ENCODE results near the gene SPAG9.
A peak's percentile ranks its signal among the peaks of the same experiment; 100 is the strongest.

The SPAG9 gene

GRCh38 chr17:51004249-51004648 lies 116.4 kb downstream of the SPAG9 start:
- DNase-seq (ENCODE audit: low read depth): no peak
- TF ChIP-seq, protein P1, sequence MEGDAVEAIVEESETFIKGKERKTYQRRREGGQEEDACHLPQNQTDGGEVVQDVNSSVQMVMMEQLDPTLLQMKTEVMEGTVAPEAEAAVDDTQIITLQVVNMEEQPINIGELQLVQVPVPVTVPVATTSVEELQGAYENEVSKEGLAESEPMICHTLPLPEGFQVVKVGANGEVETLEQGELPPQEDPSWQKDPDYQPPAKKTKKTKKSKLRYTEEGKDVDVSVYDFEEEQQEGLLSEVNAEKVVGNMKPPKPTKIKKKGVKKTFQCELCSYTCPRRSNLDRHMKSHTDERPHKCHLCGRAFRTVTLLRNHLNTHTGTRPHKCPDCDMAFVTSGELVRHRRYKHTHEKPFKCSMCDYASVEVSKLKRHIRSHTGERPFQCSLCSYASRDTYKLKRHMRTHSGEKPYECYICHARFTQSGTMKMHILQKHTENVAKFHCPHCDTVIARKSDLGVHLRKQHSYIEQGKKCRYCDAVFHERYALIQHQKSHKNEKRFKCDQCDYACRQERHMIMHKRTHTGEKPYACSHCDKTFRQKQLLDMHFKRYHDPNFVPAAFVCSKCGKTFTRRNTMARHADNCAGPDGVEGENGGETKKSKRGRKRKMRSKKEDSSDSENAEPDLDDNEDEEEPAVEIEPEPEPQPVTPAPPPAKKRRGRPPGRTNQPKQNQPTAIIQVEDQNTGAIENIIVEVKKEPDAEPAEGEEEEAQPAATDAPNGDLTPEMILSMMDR (IDR thresholded peaks at IDR 0.05; ENCODE audit: control insufficient read depth, insufficient read depth, low read depth, low read length, missing control alignments): no peak
- no peak overlapping the region for H3K4me3 ChIP-seq (ENCODE audit: control insufficient read depth, low read depth, low read length)

- H3K4me3 ChIP-seq (ENCODE audit: control insufficient read depth, low read depth, low read length): no peak overlapping the region
- TF ChIP-seq, protein P1 (IDR thresholded peaks at IDR 0.05; ENCODE audit: control insufficient read depth, insufficient read depth, low read depth, low read length, missing control alignments): peak; percentile 34
- peak; percentile 60 for DNase-seq (ENCODE audit: low read depth)
These were observed 119.6 kb downstream of the SPAG9 start for GRCh38 chr17:51000835-51001638.

DNA sequence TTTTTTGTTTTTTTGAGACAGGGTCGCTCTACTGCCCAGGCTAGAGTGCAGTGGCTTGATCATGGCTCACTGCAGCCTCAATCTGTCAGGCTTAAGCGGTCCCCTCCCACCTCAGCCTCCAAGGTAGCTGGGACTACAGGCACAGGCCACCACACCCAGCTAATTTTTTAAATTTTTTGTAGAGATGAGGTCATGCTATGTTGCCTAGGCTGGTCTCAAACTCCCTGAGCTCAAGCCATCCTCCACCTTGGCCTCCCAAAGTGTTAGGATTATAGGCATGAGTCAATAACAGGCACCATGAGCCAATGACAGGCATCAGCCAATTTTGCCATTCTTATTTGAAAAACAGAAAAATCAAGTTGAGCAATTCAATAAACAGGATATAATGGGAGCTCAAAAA lies 125.0 kb downstream of the SPAG9 start:
- TF ChIP-seq, protein P1 (IDR thresholded peaks at IDR 0.05; ENCODE audit: control insufficient read depth, insufficient read depth, low read depth, low read length, missing control alignments): no peak
- no peak for DNase-seq (ENCODE audit: low read depth)
- H3K4me3 ChIP-seq (ENCODE audit: control insufficient read depth, low read depth, low read length): no peak overlapping the region

DNA sequence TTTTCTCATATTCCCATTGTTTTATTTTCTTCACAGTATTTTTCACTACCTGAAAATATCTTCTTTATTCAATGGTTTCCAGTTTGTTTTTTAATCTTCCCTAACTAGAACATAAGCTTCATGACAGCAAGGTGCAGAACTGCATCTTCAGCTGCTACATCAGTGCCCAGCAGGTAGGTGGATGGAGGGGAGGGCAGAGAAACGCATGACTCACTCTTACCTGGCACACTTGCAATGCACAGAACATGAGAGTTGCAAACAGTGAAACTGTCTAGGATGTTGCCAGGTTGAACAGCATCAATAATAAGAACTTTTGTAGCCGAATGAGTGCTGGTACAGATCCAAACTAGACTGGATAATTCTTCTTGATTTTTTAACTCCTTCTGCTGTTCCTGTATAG lies 127.1 kb downstream of the SPAG9 start:
- no peak for DNase-seq (ENCODE audit: low read depth)
- TF ChIP-seq, protein P1 (IDR thresholded peaks at IDR 0.05; ENCODE audit: control insufficient read depth, insufficient read depth, low read depth, low read length, missing control alignments): no peak
- H3K4me3 ChIP-seq (ENCODE audit: control insufficient read depth, low read depth, low read length): no peak overlapping the region

- TF ChIP-seq, protein P1 (IDR thresholded peaks at IDR 0.05; ENCODE audit: control insufficient read depth, insufficient read depth, low read depth, low read length, missing control alignments): no peak
- no peak overlapping the region for H3K4me3 ChIP-seq (ENCODE audit: control insufficient read depth, low read depth, low read length)
- no peak for DNase-seq (ENCODE audit: low read depth)
These were observed 131.5 kb downstream of the SPAG9 start for GRCh38 chr17:50989149-50989548.

GRCh38 chr17:50988427-50988826 lies 132.2 kb downstream of the SPAG9 start:
- TF ChIP-seq, protein P1 (IDR thresholded peaks at IDR 0.05; ENCODE audit: control insufficient read depth, insufficient read depth, low read depth, low read length, missing control alignments): no peak
- H3K4me3 ChIP-seq (ENCODE audit: control insufficient read depth, low read depth, low read length): no peak overlapping the region
- DNase-seq (ENCODE audit: low read depth): no peak
